Ishikawa (cell line): Measurements from ENCODE around the gene PDE7B.

Source experiments
- CEBPB ChIP-seq: IDR thresholded peaks from 2 replicates; pipeline ENCODE4 v1.6.1; 2012
- CREB1 ChIP-seq: IDR thresholded peaks from 2 replicates; pipeline ENCODE4 v1.6.1; 2012; ENCODE audit warnings: low read depth
- EGR1 ChIP-seq: IDR thresholded peaks from 2 replicates; pipeline ENCODE4 v1.6.1; 2012
- EP300 ChIP-seq: IDR thresholded peaks from 2 replicates; pipeline ENCODE4 v1.6.1; 2012; ENCODE audit warnings: borderline replicate concordance
- MAX ChIP-seq: IDR thresholded peaks from 2 replicates; pipeline ENCODE4 v1.6.1; 2012
- NFIC ChIP-seq: IDR thresholded peaks from 2 replicates; pipeline ENCODE4 v1.6.1; 2012
- RAD21 ChIP-seq: IDR thresholded peaks from 2 replicates; pipeline ENCODE4 v1.6.1; 2012; ENCODE audit warnings: low read depth
- REST ChIP-seq: IDR thresholded peaks from 2 replicates; pipeline ENCODE4 v1.6.1; 2012; ENCODE audit warnings: low read depth, mild to moderate bottlenecking
- TAF1 ChIP-seq: IDR thresholded peaks from 2 replicates; pipeline ENCODE4 v1.6.1; 2012; ENCODE audit warnings: low read depth, mild to moderate bottlenecking
- TCF12 ChIP-seq: IDR thresholded peaks from 2 replicates; pipeline ENCODE4 v1.6.1; 2012; ENCODE audit warnings: low read depth
- TEAD4 ChIP-seq: IDR thresholded peaks from 2 replicates; pipeline ENCODE4 v1.6.1; 2012
- USF1 ChIP-seq: IDR thresholded peaks from 2 replicates; pipeline ENCODE4 v1.6.1; 2012
- YY1 ChIP-seq: IDR thresholded peaks from 2 replicates; pipeline ENCODE4 v1.6.1; 2012; ENCODE audit warnings: low read depth
- ZBTB7A ChIP-seq: IDR thresholded peaks from 2 replicates; pipeline ENCODE4 v1.6.1; 2012; ENCODE audit warnings: low read depth

- no peak for TF ChIP-seq REST
- TF ChIP-seq EGR1: no peak
- TF ChIP-seq TEAD4: no peak
- TF ChIP-seq EP300: no peak
- no peak for TF ChIP-seq YY1
- no peak for TF ChIP-seq TCF12
- TF ChIP-seq RAD21: no peak
- no peak for TF ChIP-seq TAF1
- TF ChIP-seq MAX: no peak
- no peak for TF ChIP-seq CEBPB
- no peak for TF ChIP-seq ZBTB7A
- TF ChIP-seq USF1: no peak
- TF ChIP-seq NFIC: no peak
- TF ChIP-seq CREB1: no peak
Observed at GRCh38 chr6:135801755-135802465, 49.6 kb upstream of the PDE7B start.
